Osteoblast (primary cell): ENCODE measurements around the gene HFM1. TPM values are rescaled to one million over a fixed set of nuclear protein-coding genes. Genes with fewer than 3 reads are reported as not detected.
"Not testable (repeated sequence)": the region's sequence is repeated elsewhere in the genome, so short reads cannot be mapped to it uniquely, and the experiment has no call there.

Experiments
- DNase-seq: peaks from one replicate; pipeline ENCODE4 v3.0.0; 2011; ENCODE audit warnings: low spot score, mixed read lengths; ENCODE audit not compliant: insufficient read length; ENCODE audit errors: missing footprints
- H2AFZ ChIP-seq: 2 replicates; pipeline ENCODE4 v1.6.0; 2011; ENCODE audit warnings: mild to moderate bottlenecking, low read length
- H3K27ac ChIP-seq: 2 replicates; pipeline ENCODE4 v1.5.1; 2011; ENCODE audit warnings: mild to moderate bottlenecking, low read depth, low read length, moderate library complexity
- H3K27me3 ChIP-seq: 2 replicates; pipeline ENCODE4 v1.6.0; 2012; ENCODE audit warnings: mild to moderate bottlenecking, control low read depth, inconsistent platforms, low read length, moderate library complexity; ENCODE audit not compliant: insufficient read depth
- H3K36me3 ChIP-seq: 2 replicates; pipeline ENCODE4 v1.5.1; 2011; ENCODE audit warnings: mild to moderate bottlenecking, low read length, control low read depth, moderate library complexity; ENCODE audit not compliant: insufficient read depth
- H3K4me1 ChIP-seq: 2 replicates; pipeline ENCODE4 v1.5.1; 2011; ENCODE audit warnings: mild to moderate bottlenecking, low read length, control low read depth, moderate library complexity; ENCODE audit not compliant: insufficient read depth
- H3K4me2 ChIP-seq: 2 replicates; pipeline ENCODE4 v1.6.0; 2011; ENCODE audit warnings: mild to moderate bottlenecking, low read length; ENCODE audit not compliant: insufficient read depth
- H3K4me3 ChIP-seq: fragments of 200-600 bp; sonication (generic); 3 replicates; pipeline ENCODE4 v1.5.1; 2012; ENCODE audit warnings: mild to moderate bottlenecking, low read length, inconsistent platforms; ENCODE audit not compliant: insufficient read depth
- H3K79me2 ChIP-seq: 2 replicates; pipeline ENCODE4 v1.6.0; 2012; ENCODE audit warnings: mild to moderate bottlenecking, low read length, control low read depth, inconsistent platforms; ENCODE audit not compliant: insufficient read depth
- H3K9me3 ChIP-seq: 2 replicates; pipeline ENCODE4 v1.5.1; 2011; ENCODE audit warnings: low read depth, low read length, control low read depth
- H4K20me1 ChIP-seq: 2 replicates; pipeline ENCODE4 v1.6.0; 2012; ENCODE audit warnings: mild to moderate bottlenecking, low read length, control low read depth; ENCODE audit not compliant: insufficient read depth
- CTCF ChIP-seq: IDR thresholded peaks from 2 replicates; pipeline ENCODE4 v1.5.1; 2011; ENCODE audit warnings: mild to moderate bottlenecking, low read depth, low read length, moderate library complexity; ENCODE audit errors: extremely low read depth
- total RNA-seq: library from RNA; depleted of rRNA; stranded (reverse); fragments of >200 nt; gene quantifications from 2 replicates; pipeline ENCODE4 v1.2.3, GENCODE V29; 2012

Gene HFM1
- 0.29 and 0.36 TPM in 2 replicates for total RNA-seq

- Histone ChIP-seq H3K27ac (no peak within 1 kb of the TSS), H3K9me3 (no peaks in the 10 kb centered on the region), H3K36me3 (no peaks in the 10 kb centered on the region), H3K4me2 (peak within 1 kb of the TSS; percentile 88), H3K4me1 (peaks cover 4% of the 10 kb centered on the region), H3K27me3 (peaks cover 4% of the 10 kb centered on the region), H3K79me2 (no peaks in the 10 kb centered on the region), H2AFZ (peak within 1 kb of the TSS; percentile 91), H3K4me3 (peak within 1 kb of the TSS; percentile 78), H4K20me1 (no peaks in the 10 kb centered on the region)
- TF ChIP-seq CTCF, result no peak
- DNase-seq, result peak; percentile 88
Measured at GRCh38 chr1:91404151-91405012, at the start of gene HFM1. TSS of gene HFM1 (minus strand) at chr1:91404837. CDS start at chr1:91401082, 3,755 bp downstream.

- H3K36me3 ChIP-seq, result no peaks in the 10 kb centered on the region
- DNase-seq, result no peak
- no peaks in the 10 kb centered on the region for H4K20me1 ChIP-seq
- no peak overlapping the region for H3K4me2 ChIP-seq
- H3K4me3 ChIP-seq, result no peak overlapping the region
- H3K9me3 ChIP-seq, result no peaks in the 10 kb centered on the region
- no peak overlapping the region for H2AFZ ChIP-seq
- no peak for TF ChIP-seq CTCF
- H3K27ac ChIP-seq, result no peak overlapping the region
- H3K4me1 ChIP-seq, result no peaks in the 10 kb centered on the region
- H3K27me3 ChIP-seq, result no peaks in the 10 kb centered on the region
- no peaks in the 10 kb centered on the region for H3K79me2 ChIP-seq
Measured at GRCh38 chr1:91454136-91454535, 49.5 kb upstream of the HFM1 start.

- Histone ChIP-seq H3K9me3 (no peaks in the 10 kb centered on the region), H3K79me2 (no peaks in the 10 kb centered on the region), H4K20me1 (no peaks in the 10 kb centered on the region), H3K27me3 (no peaks in the 10 kb centered on the region), H3K4me1 (no peaks in the 10 kb centered on the region), H3K4me2 (no peak overlapping the region), H2AFZ (no peak overlapping the region), H3K4me3 (no peak overlapping the region), H3K27ac (no peak overlapping the region), H3K36me3 (no peaks in the 10 kb centered on the region)
- no peak for DNase-seq
- TF ChIP-seq CTCF, result no peak
Measured at GRCh38 chr1:91450260-91450659, 45.6 kb upstream of the HFM1 start.

GRCh38 chr1:91447782-91448181 is 43.1 kb upstream of the HFM1 start:
- H3K36me3 ChIP-seq, H3K9me3 ChIP-seq, H3K79me2 ChIP-seq, H3K4me3 ChIP-seq, H3K4me2 ChIP-seq, H4K20me1 ChIP-seq, H3K27ac ChIP-seq, DNase-seq, H2AFZ ChIP-seq, H3K4me1 ChIP-seq, H3K27me3 ChIP-seq: not testable (repeated sequence)

- H4K20me1 ChIP-seq, H2AFZ ChIP-seq, H3K4me1 ChIP-seq, H3K4me2 ChIP-seq, H3K4me3 ChIP-seq, DNase-seq, H3K36me3 ChIP-seq, H3K9me3 ChIP-seq, H3K27me3 ChIP-seq, H3K79me2 ChIP-seq, H3K27ac ChIP-seq: not testable (repeated sequence)
Measured at GRCh38 chr1:91441980-91442379, 37.3 kb upstream of the HFM1 start.
